Measurements from ENCODE around the gene WDR89. TPM values are rescaled to one million over a fixed set of nuclear protein-coding genes. Genes with fewer than 3 reads are reported as not detected.

Gene WDR89
- total RNA-seq, 4 donors from 2014 or later = 5.9 to 9.4 (median 7.5) TPM

- no peak overlapping the region for H3K27ac ChIP-seq
- no peaks in the 10 kb centered on the region for H3K9me3 ChIP-seq
- H3K4me3 ChIP-seq = no peak overlapping the region
- H3K4me1 ChIP-seq = no peaks in the 10 kb centered on the region
- H3K27me3 ChIP-seq = no peaks in the 10 kb centered on the region
- DNase-seq (ENCODE audit: low spot score in 2 of 2) = no peak
- TF ChIP-seq POLR2A (IDR thresholded peaks at IDR 0.05) (no peak), EP300 (IDR thresholded peaks at IDR 0.05) (no peak)
- TF ChIP-seq, protein P1, sequence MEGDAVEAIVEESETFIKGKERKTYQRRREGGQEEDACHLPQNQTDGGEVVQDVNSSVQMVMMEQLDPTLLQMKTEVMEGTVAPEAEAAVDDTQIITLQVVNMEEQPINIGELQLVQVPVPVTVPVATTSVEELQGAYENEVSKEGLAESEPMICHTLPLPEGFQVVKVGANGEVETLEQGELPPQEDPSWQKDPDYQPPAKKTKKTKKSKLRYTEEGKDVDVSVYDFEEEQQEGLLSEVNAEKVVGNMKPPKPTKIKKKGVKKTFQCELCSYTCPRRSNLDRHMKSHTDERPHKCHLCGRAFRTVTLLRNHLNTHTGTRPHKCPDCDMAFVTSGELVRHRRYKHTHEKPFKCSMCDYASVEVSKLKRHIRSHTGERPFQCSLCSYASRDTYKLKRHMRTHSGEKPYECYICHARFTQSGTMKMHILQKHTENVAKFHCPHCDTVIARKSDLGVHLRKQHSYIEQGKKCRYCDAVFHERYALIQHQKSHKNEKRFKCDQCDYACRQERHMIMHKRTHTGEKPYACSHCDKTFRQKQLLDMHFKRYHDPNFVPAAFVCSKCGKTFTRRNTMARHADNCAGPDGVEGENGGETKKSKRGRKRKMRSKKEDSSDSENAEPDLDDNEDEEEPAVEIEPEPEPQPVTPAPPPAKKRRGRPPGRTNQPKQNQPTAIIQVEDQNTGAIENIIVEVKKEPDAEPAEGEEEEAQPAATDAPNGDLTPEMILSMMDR (IDR thresholded peaks at IDR 0.05) = no peak
- H3K36me3 ChIP-seq = peaks cover 0 to 19% (median 0%) of the 10 kb centered on the region in 3 donors
- WGBS, 2 donors = 90 to 91% methylated on average over 9 of the region's 9 CpGs
These were observed 41.3 kb upstream of the WDR89 start for GRCh38 chr14:63682727-63683593.

DNA sequence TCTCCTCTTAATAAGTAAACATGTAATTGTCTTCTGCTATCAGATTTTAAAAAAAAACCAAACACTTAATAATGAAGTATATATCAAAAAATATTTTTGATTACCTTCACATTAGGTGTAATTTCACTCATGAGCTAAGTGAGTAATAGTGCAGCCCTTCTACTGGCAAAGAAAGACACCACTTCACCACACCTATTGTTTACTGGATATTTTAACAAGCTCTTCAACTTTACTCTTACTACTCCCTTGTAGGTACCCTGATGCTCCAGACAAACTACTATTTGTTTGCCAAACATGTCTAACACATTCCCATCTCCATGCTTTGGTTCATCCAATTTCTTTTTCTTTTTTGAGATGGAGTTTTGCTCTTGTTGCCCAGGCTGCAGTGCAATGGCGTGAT, 36.9 kb upstream of the WDR89 start:
- no peaks in the 10 kb centered on the region for H3K9me3 ChIP-seq
- DNase-seq (ENCODE audit: low spot score in 2 of 2) = no peak
- no peaks in the 10 kb centered on the region for H3K27me3 ChIP-seq
- no peaks in the 10 kb centered on the region for H3K4me1 ChIP-seq
- WGBS, 2 donors = 92 to 100% methylated on average over 1 of the region's 1 CpG
- peaks cover 0 to 29% (median 0%) of the 10 kb centered on the region in 3 donors for H3K36me3 ChIP-seq
- H3K4me3 ChIP-seq = no peak overlapping the region
- TF ChIP-seq EP300 (IDR thresholded peaks at IDR 0.05) (no peak), POLR2A (IDR thresholded peaks at IDR 0.05) (no peak)
- TF ChIP-seq, protein P1 (IDR thresholded peaks at IDR 0.05) = no peak
- H3K27ac ChIP-seq = no peak overlapping the region

DNA sequence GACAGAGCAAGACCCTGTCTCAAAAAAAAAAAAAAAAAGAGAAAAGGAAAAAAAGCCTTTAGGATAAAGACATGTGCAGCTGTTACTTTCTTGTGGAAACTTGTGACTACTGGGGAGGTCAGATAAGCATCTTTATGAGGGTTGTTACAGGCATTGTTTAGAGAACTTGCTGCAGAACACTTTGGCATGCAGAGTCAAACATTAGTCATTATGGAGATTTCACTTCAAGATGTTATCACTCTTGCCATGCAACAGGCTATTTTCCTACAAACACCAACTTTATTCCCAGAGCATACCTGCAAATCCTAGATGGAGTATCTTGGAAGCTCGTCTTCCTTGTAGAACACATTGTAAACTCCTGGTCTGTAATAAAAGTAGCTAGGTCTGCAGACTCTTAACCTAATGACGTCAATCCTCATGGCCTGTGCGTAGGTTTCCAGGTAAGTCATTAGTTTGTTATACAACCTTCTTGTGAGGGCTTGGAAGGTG, 36.3 kb upstream of the WDR89 start:
- peaks cover 0 to 29% (median 0%) of the 10 kb centered on the region in 3 donors for H3K36me3 ChIP-seq
- H3K4me3 ChIP-seq = no peak overlapping the region
- no peaks in the 10 kb centered on the region for H3K9me3 ChIP-seq
- 78 to 86% methylated on average over 3 of the region's 3 CpGs for WGBS, 2 donors
- no peaks in the 10 kb centered on the region for H3K4me1 ChIP-seq
- H3K27me3 ChIP-seq = no peaks in the 10 kb centered on the region
- H3K27ac ChIP-seq = no peak overlapping the region
- no peak for TF ChIP-seq EP300 (IDR thresholded peaks at IDR 0.05)
- TF ChIP-seq, protein P1 (IDR thresholded peaks at IDR 0.05) = no peak
- TF ChIP-seq POLR2A (IDR thresholded peaks at IDR 0.05) = no peak
- DNase-seq (ENCODE audit: low spot score in 2 of 2) = no peak

DNA sequence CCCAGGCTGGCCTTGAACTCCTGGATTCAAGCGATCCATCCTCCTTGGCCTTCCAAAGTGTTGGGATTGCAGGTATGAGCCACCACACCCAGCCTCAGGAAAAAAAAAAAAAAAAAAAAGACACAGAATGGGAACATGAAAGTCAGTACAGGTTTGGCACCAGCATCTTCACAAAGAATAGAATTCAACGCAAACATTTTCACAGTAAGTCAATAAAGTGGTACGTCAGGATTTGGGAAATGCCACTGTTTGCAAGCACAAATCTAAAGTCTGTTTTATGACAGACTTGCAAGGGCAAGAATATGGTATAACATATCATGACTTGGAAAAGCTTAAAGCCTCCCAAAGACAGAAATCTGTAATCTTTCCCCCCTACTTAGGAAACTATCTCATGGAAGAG, 34.9 kb upstream of the WDR89 start:
- Histone ChIP-seq H3K4me1 (no peaks in the 10 kb centered on the region), H3K27me3 (no peaks in the 10 kb centered on the region), H3K9me3 (no peaks in the 10 kb centered on the region), H3K36me3 (peaks cover 0 to 29% (median 0%) of the 10 kb centered on the region in 3 donors), H3K27ac (no peak overlapping the region), H3K4me3 (no peak overlapping the region)
- TF ChIP-seq, protein P1 (IDR thresholded peaks at IDR 0.05) = no peak
- TF ChIP-seq EP300 (IDR thresholded peaks at IDR 0.05) (no peak), POLR2A (IDR thresholded peaks at IDR 0.05) (no peak)
- DNase-seq (ENCODE audit: low spot score in 2 of 2) = no peak
- WGBS, 2 donors = 95 to 96% methylated on average over 3 of the region's 3 CpGs

- 79 to 82% methylated on average over 7 of the region's 7 CpGs for WGBS, 2 donors
- H3K27me3 ChIP-seq = no peaks in the 10 kb centered on the region
These were observed 32.3 kb upstream of the WDR89 start for GRCh38 chr14:63673886-63674497.

More at GRCh38 chr14:63673886-63674497, 32.3 kb upstream of the WDR89 start:
- Histone ChIP-seq H3K4me3 (no peak overlapping the region), H3K9me3 (no peaks in the 10 kb centered on the region), H3K27ac (no peak overlapping the region), H3K36me3 (peaks cover 0 to 24% (median 0%) of the 10 kb centered on the region in 3 donors), H3K4me1 (no peaks in the 10 kb centered on the region)
- DNase-seq (ENCODE audit: low spot score in 2 of 2) = no peak
- TF ChIP-seq EP300 (IDR thresholded peaks at IDR 0.05) = no peak
- TF ChIP-seq, protein P1 (IDR thresholded peaks at IDR 0.05) = no peak
- no peak for TF ChIP-seq POLR2A (IDR thresholded peaks at IDR 0.05)
